NCI-H460 (cell line): ENCODE results near the gene SYT6. TPM values are rescaled to one million over a fixed set of nuclear protein-coding genes. Genes with fewer than 3 reads are reported as not detected.

Experiments used
- total RNA-seq: library from RNA; depleted of rRNA; stranded (reverse); fragments of >200 nt; shearing (Covaris generic); gene quantifications from 2 replicates; pipeline ENCODE4 v1.2.3, GENCODE V29; 2014; rRNA removed

The SYT6 gene
- total RNA-seq, 1 experiment from 2014 or later = not detected

Other genes starting within 250 kb of the SYT6 start
- gene AP4B1, start 249.1 kb downstream of the SYT6 start, total RNA-seq = 9.4 and 11.9 TPM in 2 replicates
- 5.4 and 6.2 TPM in 2 replicates for gene DCLRE1B, start 248.5 kb downstream of the SYT6 start, total RNA-seq
- 15.6 and 16.9 TPM in 2 replicates for gene HIPK1, start 224.5 kb downstream of the SYT6 start, total RNA-seq
- gene OLFML3, start 174.4 kb downstream of the SYT6 start, total RNA-seq = 0.40 and 0.45 TPM in 2 replicates